Thoracic aorta (tissue), 2 donors: ENCODE results near the gene MRPL23. TPM values are rescaled to one million over a fixed set of nuclear protein-coding genes. Genes with fewer than 3 reads are reported as not detected.

Experiments
- ATAC-seq: fragments of 150-250 bp; one replicate; pipeline ENCODE4 v1.8.0; 2017; ENCODE audit warnings: low read depth; ENCODE audit not compliant: insufficient number of reproducible peaks, low FRiP score
- DNase-seq: peaks from one replicate; pipeline ENCODE4 v3.0.0-alpha.2; 2020; ENCODE audit warnings: low spot score
- H3K27ac ChIP-seq, 2 donors: fragments of 200-600 bp; sonication (generic); 1 replicate in 1 of 2; 2 replicates in 1 of 2; pipeline ENCODE4 v1.5.1; 2016; ENCODE audit warnings: mild to moderate bottlenecking in 2 of 2, moderate library complexity in 2 of 2
- H3K27me3 ChIP-seq: fragments of 200-600 bp; sonication (generic); replicated peaks from 2 replicates; pipeline ENCODE4 v1.6.0; 2016; ENCODE audit warnings: mild to moderate bottlenecking; ENCODE audit not compliant: insufficient read depth
- H3K36me3 ChIP-seq: fragments of 200-600 bp; sonication (generic); one replicate; pipeline ENCODE4 v1.5.1; 2016
- H3K4me1 ChIP-seq, 2 donors: fragments of 200-600 bp; sonication (generic); 1 replicate in 1 of 2; 2 replicates in 1 of 2; pipeline versions ENCODE4 v1.5.1 to v1.6.0; 2016; ENCODE audit warnings: low read depth in 2 of 2, mild to moderate bottlenecking in 1 of 2; ENCODE audit not compliant: control insufficient read depth in 1 of 2
- H3K4me3 ChIP-seq: fragments of 200-600 bp; sonication (generic); 2 replicates; pipeline ENCODE4 v1.5.1; 2016; ENCODE audit warnings: mild to moderate bottlenecking
- H3K9me3 ChIP-seq: fragments of 200-600 bp; sonication (generic); 2 replicates; pipeline ENCODE4 v1.5.1; 2016
- CTCF ChIP-seq: fragments of 200-600 bp; sonication (generic); IDR thresholded peaks from one replicate; pipeline ENCODE4 v1.5.1; 2019; ENCODE audit warnings: antibody characterized with exemption
- total RNA-seq, 2 donors: library from RNA; depleted of rRNA; stranded (reverse); fragments of >200 nt; gene quantifications; one replicate each; pipeline versions ENCODE4 v1.1.0 to v1.2.3, GENCODE V29; 2016

MRPL23 gene
- total RNA-seq, 2 donors from 2014 or later, result 59.8 to 136 TPM

- H3K4me1 ChIP-seq, result no peaks in the 10 kb centered on the region
- no peaks in the 10 kb centered on the region for H3K36me3 ChIP-seq
- H3K27ac ChIP-seq, result no peak overlapping the region
- no peaks in the 10 kb centered on the region for H3K9me3 ChIP-seq
- no peak for TF ChIP-seq CTCF
- no peak for ATAC-seq
- H3K4me3 ChIP-seq, result no peak overlapping the region
- DNase-seq, result no peak
- H3K27me3 ChIP-seq, result no peaks in the 10 kb centered on the region
Measured at GRCh38 chr11:1964348-1964747, 17.2 kb downstream of the MRPL23 start.

GRCh38 chr11:1964955-1965354, 17.8 kb downstream of the MRPL23 start:
- ATAC-seq (no peak), DNase-seq (no peak)
- no peak overlapping the region for H3K4me3 ChIP-seq

GRCh38 chr11:1966531-1966930, 19.4 kb downstream of the MRPL23 start:
- Histone ChIP-seq H3K36me3 (no peaks in the 10 kb centered on the region), H3K9me3 (no peaks in the 10 kb centered on the region), H3K4me1 (no peaks in the 10 kb centered on the region), H3K4me3 (no peak overlapping the region), H3K27me3 (no peaks in the 10 kb centered on the region), H3K27ac (no peak overlapping the region)
- DNase-seq, result no peak
- ATAC-seq, result no peak
- TF ChIP-seq CTCF, result no peak

More at GRCh38 chr11:1964955-1965354, 17.8 kb downstream of the MRPL23 start:
- no peaks in the 10 kb centered on the region for H3K36me3 ChIP-seq
- no peaks in the 10 kb centered on the region for H3K9me3 ChIP-seq
- H3K27me3 ChIP-seq, result no peaks in the 10 kb centered on the region
- H3K27ac ChIP-seq, result no peak overlapping the region
- TF ChIP-seq CTCF, result no peak
- no peaks in the 10 kb centered on the region for H3K4me1 ChIP-seq

GRCh38 chr11:1967641-1968225, 20.6 kb downstream of the MRPL23 start:
- no peak overlapping the region for H3K27ac ChIP-seq
- no peaks in the 10 kb centered on the region for H3K9me3 ChIP-seq
- H3K36me3 ChIP-seq, result no peaks in the 10 kb centered on the region
- H3K4me1 ChIP-seq, result no peaks in the 10 kb centered on the region
- no peak for TF ChIP-seq CTCF
- no peak overlapping the region for H3K4me3 ChIP-seq
- H3K27me3 ChIP-seq, result no peaks in the 10 kb centered on the region
- DNase-seq (no peak), ATAC-seq (no peak)

GRCh38 chr11:1968454-1969002, 21.4 kb downstream of the MRPL23 start:
- Histone ChIP-seq H3K9me3 (no peaks in the 10 kb centered on the region), H3K4me3 (no peak overlapping the region), H3K27ac (no peak overlapping the region), H3K27me3 (no peaks in the 10 kb centered on the region), H3K4me1 (no peaks in the 10 kb centered on the region), H3K36me3 (no peaks in the 10 kb centered on the region)
- TF ChIP-seq CTCF, result no peak
- no peak for ATAC-seq
- DNase-seq, result no peak
